Left renal cortex interstitium (tissue), 4 donors: Measurements from ENCODE around the gene HAAO. TPM values are rescaled to one million over a fixed set of nuclear protein-coding genes. Genes with fewer than 3 reads are reported as not detected.

Experiments used
- DNase-seq, 4 donors: peaks; one replicate each; pipeline ENCODE4 v3.0.0-alpha.2; 2013; ENCODE audit warnings: low read depth in 4 of 4, low spot score in 2 of 4, missing footprints in 1 of 4
- polyA plus RNA-seq, 4 donors: library from polyadenylated mRNA; unstranded; fragments of 120-200 nt; gene quantifications; one replicate each; pipeline ENCODE4 v1.2.1, GENCODE V29; 2013; ENCODE audit not compliant: insufficient read length in 4 of 4

HAAO gene
- polyA plus RNA-seq, 4 donors: 36.7 to 56.0 (median 45.6) TPM

GRCh38 chr2:42815726-42816125 is 23.3 kb upstream of the HAAO start:
- no peak for DNase-seq

GRCh38 chr2:42813763-42814162 is 21.4 kb upstream of the HAAO start:
- no peak for DNase-seq

- no peak for DNase-seq
Observed at GRCh38 chr2:42812899-42813479, 20.6 kb upstream of the HAAO start.

GRCh38 chr2:42810971-42811811 is 18.8 kb upstream of the HAAO start:
- peak in 1 of 4 donors; percentile 68 for DNase-seq

- DNase-seq: peak; percentile 86 to 95 (median 91)
Observed at GRCh38 chr2:42810121-42810970, 18.0 kb upstream of the HAAO start.

- peak in 1 of 4 donors; percentile 65 for DNase-seq
Observed at GRCh38 chr2:42809819-42810120, 17.4 kb upstream of the HAAO start.

GRCh38 chr2:42809131-42809818 is 16.9 kb upstream of the HAAO start:
- DNase-seq: no peak

- no peak for DNase-seq
Observed at GRCh38 chr2:42808301-42808700, 15.9 kb upstream of the HAAO start.

GRCh38 chr2:42806786-42807185 is 14.4 kb upstream of the HAAO start:
- no peak for DNase-seq

- no peak for DNase-seq
Observed at GRCh38 chr2:42804891-42805290, 12.5 kb upstream of the HAAO start.

- no peak for DNase-seq
Observed at GRCh38 chr2:42804338-42804737, 12.0 kb upstream of the HAAO start.

- DNase-seq: no peak
Observed at GRCh38 chr2:42802150-42802549, 9.8 kb upstream of the HAAO start.

- DNase-seq: no peak
Observed at GRCh38 chr2:42801381-42801780, 9.0 kb upstream of the HAAO start.

- no peak for DNase-seq
Observed at GRCh38 chr2:42800981-42801380, 8.6 kb upstream of the HAAO start.

GRCh38 chr2:42800461-42800962 is 8.1 kb upstream of the HAAO start:
- no peak for DNase-seq

GRCh38 chr2:42799881-42800280 is 7.5 kb upstream of the HAAO start:
- no peak for DNase-seq

- DNase-seq: no peak
Observed at GRCh38 chr2:42797281-42797680, 4.9 kb upstream of the HAAO start.

GRCh38 chr2:42796427-42797248 is 4.3 kb upstream of the HAAO start:
- no peak for DNase-seq

- DNase-seq: no peak
Observed at GRCh38 chr2:42795841-42796301, 3.5 kb upstream of the HAAO start.

GRCh38 chr2:42795275-42795674 is 2.9 kb upstream of the HAAO start:
- DNase-seq: no peak
